GM12872 (cell line): Measurements from ENCODE around the gene HNRNPR.

ENCODE experiments used
- CTCF ChIP-seq: IDR thresholded peaks from 3 replicates; pipeline ENCODE4 v1.5.1; 2011; ENCODE audit warnings: low read depth, mild to moderate bottlenecking, low read length, moderate library complexity; ENCODE audit not compliant: insufficient read depth

Gene HNRNPR

GRCh38 chr1:23325393-23325792, 18.7 kb downstream of the HNRNPR start:
- no peak for TF ChIP-seq CTCF

GRCh38 chr1:23322770-23323169, 21.3 kb downstream of the HNRNPR start:
- TF ChIP-seq CTCF, result no peak

- no peak for TF ChIP-seq CTCF
Measured at GRCh38 chr1:23304140-23304620, 39.9 kb downstream of the HNRNPR start.

GRCh38 chr1:23303524-23303923, 40.6 kb downstream of the HNRNPR start:
- TF ChIP-seq CTCF, result no peak

- TF ChIP-seq CTCF, result no peak
Measured at GRCh38 chr1:23296931-23297330, 47.2 kb downstream of the HNRNPR start.

- TF ChIP-seq CTCF, result no peak
Measured at GRCh38 chr1:23291706-23292105, 52.4 kb downstream of the HNRNPR start.

GRCh38 chr1:23290836-23291565, 53.1 kb downstream of the HNRNPR start:
- no peak for TF ChIP-seq CTCF
